Naive thymus-derived CD4-positive, alpha-beta T cell (primary cell): ENCODE measurements around the gene HIPK2. TPM values are rescaled to one million over a fixed set of nuclear protein-coding genes. Genes with fewer than 3 reads are reported as not detected.

ENCODE experiments used
- ATAC-seq: fragments of 150-1000 bp; cut with Tn5 transposase; 2 replicates; pipeline ENCODE4 v1.10.0; 2021; ENCODE audit warnings: mild to moderate bottlenecking, moderate library complexity
- CTCF ChIA-PET: fragments of 350-600 bp; sonication (Branson Sonifier 250); formaldehyde crosslinking; loops from one replicate; lab custom pipeline; 2021; ENCODE audit warnings: antibody characterized with exemption; lab: Charles Lee
- POLR2A ChIA-PET: fragments of 350-600 bp; sonication (Branson Sonifier 250); formaldehyde crosslinking; loops from one replicate; lab custom pipeline; 2021; ENCODE audit warnings: antibody characterized with exemption, inconsistent platforms; lab: Charles Lee
- DNase-seq, 9 donors: peaks; one replicate each; pipeline versions ENCODE4 v3.0.0 to v3.0.0-alpha.2; 2020 to 2022; ENCODE audit warnings: mixed read lengths in 1 of 9
- H3K27ac ChIP-seq: one replicate; pipeline ENCODE4 v1.7.0; 2013; ENCODE audit warnings: mild to moderate bottlenecking, low read depth, low read length, moderate library complexity
- H3K27me3 ChIP-seq, 2 donors: one replicate each; pipeline ENCODE4 v1.7.0; 2013; ENCODE audit warnings: low read length in 2 of 2, mild to moderate bottlenecking in 2 of 2, moderate library complexity in 2 of 2; ENCODE audit not compliant: control insufficient read depth in 2 of 2, insufficient read depth in 2 of 2
- H3K36me3 ChIP-seq, 3 experiments: 1 replicate in 2 of 3; 2 replicates in 1 of 3; pipeline ENCODE4 v1.7.0; 2013; ENCODE audit warnings: low read length in 3 of 3, mild to moderate bottlenecking in 3 of 3, moderate library complexity in 1 of 3; ENCODE audit not compliant: insufficient read depth in 3 of 3, control insufficient read depth in 2 of 3
- H3K4me1 ChIP-seq, 2 donors: one replicate each; pipeline ENCODE4 v1.7.0; 2013; ENCODE audit warnings: low read length in 2 of 2, mild to moderate bottlenecking in 2 of 2, moderate library complexity in 1 of 2; ENCODE audit not compliant: control insufficient read depth in 2 of 2, insufficient read depth in 2 of 2
- H3K4me3 ChIP-seq: 2 replicates; pipeline ENCODE4 v1.7.0; 2013; ENCODE audit warnings: mild to moderate bottlenecking, low read length
- H3K9me3 ChIP-seq, 3 experiments: 1 replicate in 2 of 3; 2 replicates in 1 of 3; pipeline ENCODE4 v1.7.0; 2013; ENCODE audit warnings: low read length in 3 of 3; ENCODE audit not compliant: control insufficient read depth in 2 of 3
- H3K27ac Mint-ChIP-seq, 9 donors: one replicate each; pipeline ENCODE4 v1.8.0; 2020 to 2022; ENCODE audit warnings: mixed read lengths in 9 of 9, mild to moderate bottlenecking in 8 of 9, moderate library complexity in 5 of 9, inconsistent platforms in 2 of 9
- H3K27me3 Mint-ChIP-seq, 5 donors: one replicate each; pipeline ENCODE4 v1.8.0; 2021 to 2022; ENCODE audit warnings: mixed read lengths in 5 of 5, mild to moderate bottlenecking in 1 of 5
- H3K36me3 Mint-ChIP-seq, 5 donors: one replicate each; pipeline ENCODE4 v1.8.0; 2020 to 2022; ENCODE audit warnings: mixed read lengths in 5 of 5, mild to moderate bottlenecking in 3 of 5, inconsistent platforms in 1 of 5
- H3K4me1 Mint-ChIP-seq, 7 donors: one replicate each; pipeline ENCODE4 v1.8.0; 2020 to 2022; ENCODE audit warnings: mixed read lengths in 7 of 7, mild to moderate bottlenecking in 3 of 7, inconsistent platforms in 1 of 7
- H3K4me3 Mint-ChIP-seq, 10 donors: one replicate each; pipeline ENCODE4 v1.8.0; 2020 to 2022; ENCODE audit warnings: mild to moderate bottlenecking in 10 of 10, mixed read lengths in 10 of 10, moderate library complexity in 6 of 10, inconsistent platforms in 2 of 10
- H3K9me3 Mint-ChIP-seq, 11 donors: one replicate each; pipeline ENCODE4 v1.8.0; 2020 to 2022; ENCODE audit warnings: mixed read lengths in 11 of 11, mild to moderate bottlenecking in 4 of 11, inconsistent platforms in 1 of 11, moderate library complexity in 1 of 11
- intact Hi-C, 2 donors: fragments of 100-400 bp; cut with micrococcal nuclease; formaldehyde crosslinking; loops; one replicate each; pipeline ENCODE4 v1.15.1; 2023
- polyA plus RNA-seq, 2 donors: library from polyadenylated mRNA; unstranded; fragments of 300-500 nt; fragmentation: Illumina TruSeq; gene quantifications; one replicate each; pipeline ENCODE4 v1.2.3, GENCODE V29; 2021
- total RNA-seq, 6 experiments: library from RNA in 5 of 6; stranded (reverse) in 5 of 6; gene quantifications; 1 replicate in 5 of 6; 2 replicates in 1 of 6; pipeline ENCODE4 v1.2.3 and lab custom pipeline; 2021 to 2026

The HIPK2 gene
- total and polyA plus RNA-seq, 7 experiments from 2014 or later: 4.6 to 44.0 (median 36.1) TPM

- ChIA-PET CTCF (interaction anchor here (0.6 to 4.7 kb wide), 4 partner anchors 8 to 200 kb away, joined by 3 to 31 read pairs (median 4); no protein-coding TSS in a partner anchor), POLR2A (interaction anchor here (2.0 kb wide), 1 partner anchor 12 kb away, joined by 6 read pairs; no protein-coding TSS in a partner anchor)
- Mint-ChIP-seq H3K4me1 (peaks cover 54 to 94% (median 88%) of the 10 kb centered on the region in 7 donors), H3K4me3 (peak overlapping the region in 5 of 10 donors; percentile 14 to 53 (median 33)), H3K9me3 (peaks cover 0 to 5% (median 0%) of the 10 kb centered on the region in 11 donors), H3K36me3 (peaks cover 0 to 26% (median 13%) of the 10 kb centered on the region in 5 donors), H3K27me3 (no peaks in the 10 kb centered on the region), H3K27ac (peak overlapping the region in 6 of 9 donors; percentile 35 to 87 (median 68))
- Histone ChIP-seq H3K36me3 (no peaks in the 10 kb centered on the region), H3K9me3 (no peaks in the 10 kb centered on the region), H3K27ac (no peak overlapping the region), H3K27me3 (no peaks in the 10 kb centered on the region), H3K4me1 (peaks cover 4 to 66% of the 10 kb centered on the region in 2 donors), H3K4me3 (no peak overlapping the region)
- ATAC-seq (no peak), DNase-seq (no peak)
- intact Hi-C loops: loop anchor here in 1 of 2 donors (5.0 kb wide), 1 partner anchor 538 kb away; the partner anchor contains the start of gene KDM7A
Observed at GRCh38 chr7:139639563-139639962, 138.2 kb downstream of the HIPK2 start.

- ChIA-PET POLR2A (interaction anchor here (1.0 to 1.3 kb wide), 4 partner anchors 9 to 102 kb away, joined by 3 to 4 read pairs (median 4); no protein-coding TSS in a partner anchor), CTCF (interaction anchor here (0.6 to 3.0 kb wide), 3 partner anchors 11 to 553 kb away, joined by 4 to 21 read pairs (median 4); no protein-coding TSS in a partner anchor)
- Mint-ChIP-seq H3K27me3 (no peaks in the 10 kb centered on the region), H3K27ac (peak overlapping the region; percentile 90 to 99 (median 98)), H3K36me3 (peaks cover 13 to 38% (median 28%) of the 10 kb centered on the region in 5 donors), H3K4me3 (peak overlapping the region; percentile 64 to 92 (median 84)), H3K4me1 (peaks cover 46 to 92% (median 80%) of the 10 kb centered on the region in 7 donors), H3K9me3 (peaks cover 0 to 5% (median 0%) of the 10 kb centered on the region in 11 donors)
- intact Hi-C loops: loop anchor here (1.0 to 5.0 kb wide), 4 partner anchors 8 to 542 kb away; partner anchors contain the start of gene KDM7A (in 1 of the 2)
- Histone ChIP-seq H3K36me3 (no peaks in the 10 kb centered on the region), H3K4me1 (peaks cover 4 to 53% of the 10 kb centered on the region in 2 donors), H3K27me3 (no peaks in the 10 kb centered on the region), H3K4me3 (peak overlapping the region; percentile 31), H3K27ac (peak overlapping the region; percentile 78), H3K9me3 (no peaks in the 10 kb centered on the region)
- ATAC-seq (peak; percentile 95), DNase-seq (peak; percentile 45 to 94 (median 91))
Observed at GRCh38 chr7:139635526-139636302, 142.1 kb downstream of the HIPK2 start.

- ATAC-seq: no peak
- Histone ChIP-seq H3K4me1 (peaks cover 4 to 60% of the 10 kb centered on the region in 2 donors), H3K36me3 (no peaks in the 10 kb centered on the region), H3K27ac (peak overlapping the region; percentile 78), H3K27me3 (no peaks in the 10 kb centered on the region), H3K9me3 (no peaks in the 10 kb centered on the region), H3K4me3 (no peak overlapping the region)
- Mint-ChIP-seq H3K36me3 (peaks cover 13 to 47% (median 38%) of the 10 kb centered on the region in 5 donors), H3K9me3 (peaks cover 0 to 5% (median 0%) of the 10 kb centered on the region in 11 donors), H3K4me1 (peaks cover 54 to 92% (median 81%) of the 10 kb centered on the region in 7 donors), H3K27me3 (no peaks in the 10 kb centered on the region), H3K4me3 (peak overlapping the region in 6 of 10 donors; percentile 14 to 79 (median 44)), H3K27ac (peak overlapping the region in 8 of 9 donors; percentile 81 to 98 (median 95))
- no peak for DNase-seq
- ChIA-PET POLR2A (interaction anchor here (1.1 kb wide), 1 partner anchor 204 kb away, joined by 3 read pairs; no protein-coding TSS in a partner anchor), CTCF (no interaction called here)
- intact Hi-C loops: no loop called here
Observed at GRCh38 chr7:139634087-139634486, 143.7 kb downstream of the HIPK2 start.

GRCh38 chr7:139631520-139632031, 146.2 kb downstream of the HIPK2 start:
- no peak for ATAC-seq
- H3K4me1 Mint-ChIP-seq: peaks cover 56 to 92% (median 82%) of the 10 kb centered on the region in 7 donors
- H3K9me3 Mint-ChIP-seq: peaks cover 0 to 2% (median 0%) of the 10 kb centered on the region in 11 donors
- Histone ChIP-seq H3K4me1 (peaks cover 21 to 73% of the 10 kb centered on the region in 2 donors), H3K36me3 (no peaks in the 10 kb centered on the region), H3K27me3 (no peaks in the 10 kb centered on the region), H3K4me3 (no peak overlapping the region), H3K9me3 (no peaks in the 10 kb centered on the region), H3K27ac (peak overlapping the region; percentile 13)
- no peaks in the 10 kb centered on the region for H3K27me3 Mint-ChIP-seq
- ChIA-PET CTCF (interaction anchor here (1.0 to 3.5 kb wide), 4 partner anchors 10 to 16 kb away, joined by 3 to 21 read pairs (median 12); no protein-coding TSS in a partner anchor), POLR2A (interaction anchor here (1.1 to 1.3 kb wide), 2 partner anchors 9 to 432 kb away, joined by 3 read pairs; partner anchors contain the start of gene PARP12)
- intact Hi-C loops: no loop called here
- DNase-seq: no peak
- H3K27ac Mint-ChIP-seq: peak overlapping the region in 8 of 9 donors; percentile 77 to 98 (median 96)
- H3K36me3 Mint-ChIP-seq: peaks cover 8 to 55% (median 45%) of the 10 kb centered on the region in 5 donors
- peak overlapping the region in 6 of 10 donors; percentile 7 to 84 (median 57) for H3K4me3 Mint-ChIP-seq

GRCh38 chr7:139630643-139631519, 146.9 kb downstream of the HIPK2 start:
- H3K4me3 ChIP-seq: no peak overlapping the region
- POLR2A ChIA-PET: interaction anchor here (0.6 to 0.9 kb wide), 2 partner anchors 393 to 546 kb away, joined by 3 read pairs; partner anchors contain the start of gene KDM7A
- H3K4me3 Mint-ChIP-seq: peak overlapping the region; percentile 18 to 84 (median 68)
- no peaks in the 10 kb centered on the region for H3K9me3 ChIP-seq
- peaks cover 8 to 54% (median 48%) of the 10 kb centered on the region in 5 donors for H3K36me3 Mint-ChIP-seq
- no peaks in the 10 kb centered on the region for H3K36me3 ChIP-seq
- intact Hi-C loops: loop anchor here in 1 of 2 donors (1.0 kb wide), 1 partner anchor 9 kb away; no protein-coding TSS in a partner anchor
- no peak for ATAC-seq
- no peaks in the 10 kb centered on the region for H3K27me3 ChIP-seq
- peak overlapping the region; percentile 64 for H3K27ac ChIP-seq
- H3K4me1 ChIP-seq: peaks cover 17 to 72% of the 10 kb centered on the region in 2 donors
- H3K9me3 Mint-ChIP-seq: peaks cover 0 to 1% (median 0%) of the 10 kb centered on the region in 11 donors
- no peak for DNase-seq
- CTCF ChIA-PET: interaction anchor here (2.5 to 3.5 kb wide), 3 partner anchors 10 to 15 kb away, joined by 10 to 21 read pairs (median 15); no protein-coding TSS in a partner anchor
- H3K27ac Mint-ChIP-seq: peak overlapping the region; percentile 77 to 98 (median 96)
- no peaks in the 10 kb centered on the region for H3K27me3 Mint-ChIP-seq
- H3K4me1 Mint-ChIP-seq: peaks cover 54 to 92% (median 80%) of the 10 kb centered on the region in 7 donors
